SK-N-SH treated with all-trans-retinoic acid at 6 μM for 48 hours (cell line): Measurements from ENCODE around the gene ENGASE.

ENCODE experiments used
- CREB5 ChIP-seq: fragments of 250-450 bp; sonication (Bioruptor Pico); IDR thresholded peaks from 2 replicates; pipeline ENCODE4 v1.5.1; 2020; ENCODE audit warnings: low read depth, mild to moderate bottlenecking, moderate library complexity
- CSDC2 ChIP-seq: fragments of 250-450 bp; sonication (Bioruptor Pico); IDR thresholded peaks from 2 replicates; pipeline ENCODE4 v1.5.0; 2020; ENCODE audit warnings: mild to moderate bottlenecking, moderate library complexity
- ESRRG ChIP-seq: fragments of 250-450 bp; sonication (Bioruptor Pico); IDR thresholded peaks from 2 replicates; pipeline ENCODE4 v1.6.1; 2021; ENCODE audit warnings: mild to moderate bottlenecking
- ISL1 ChIP-seq: fragments of 250-450 bp; sonication (Bioruptor Pico); IDR thresholded peaks from 2 replicates; pipeline ENCODE4 v2.1.2; 2022; ENCODE audit warnings: mild to moderate bottlenecking, moderate library complexity
- PATZ1 ChIP-seq: fragments of 250-450 bp; sonication (Bioruptor Pico); IDR thresholded peaks from 2 replicates; pipeline ENCODE4 v1.8.0; 2020; ENCODE audit warnings: mild to moderate bottlenecking, moderate library complexity, borderline replicate concordance
- PPARA ChIP-seq: fragments of 250-450 bp; sonication (Bioruptor Pico); IDR thresholded peaks from 2 replicates; pipeline ENCODE4 v1.5.0; 2020; ENCODE audit warnings: mild to moderate bottlenecking, borderline replicate concordance
- TCF4 ChIP-seq: fragments of 250-450 bp; sonication (Bioruptor Pico); IDR thresholded peaks from 2 replicates; pipeline ENCODE4 v1.8.0; 2021; ENCODE audit warnings: mild to moderate bottlenecking, moderate library complexity, borderline replicate concordance
- ZFP3 ChIP-seq: fragments of 250-450 bp; sonication (Bioruptor Pico); IDR thresholded peaks from 2 replicates; pipeline ENCODE4 v1.5.0; 2020; ENCODE audit warnings: mild to moderate bottlenecking, moderate library complexity
- ZNF565 ChIP-seq: fragments of 450-650 bp; formaldehyde crosslinking; conservative IDR thresholded peaks from 2 replicates; pipeline ENCODE4 v1.5.0; 2020; ENCODE audit warnings: low read depth, mild to moderate bottlenecking, moderate library complexity
- ZNF70 ChIP-seq: fragments of 450-650 bp; formaldehyde crosslinking; IDR thresholded peaks from 2 replicates; pipeline ENCODE4 v1.5.0; 2020; ENCODE audit warnings: mild to moderate bottlenecking, moderate library complexity

- TF ChIP-seq ZNF70 (CRISPR knock-in tag) = no peak
- TF ChIP-seq ZFP3 = no peak
- TF ChIP-seq ZNF565 (CRISPR knock-in tag) = no peak
- TF ChIP-seq CREB5 (CRISPR knock-in tag) = no peak
- TF ChIP-seq ISL1 (CRISPR knock-in tag) = no peak
- TF ChIP-seq ESRRG (CRISPR knock-in tag) = no peak
- TF ChIP-seq TCF4 (CRISPR knock-in tag) = no peak
- no peak for TF ChIP-seq PATZ1 (CRISPR knock-in tag)
- TF ChIP-seq CSDC2 (CRISPR knock-in tag) = no peak
- TF ChIP-seq PPARA (CRISPR knock-in tag) = no peak
These were observed 49.5 kb upstream of the ENGASE start for GRCh38 chr17:79024901-79025737.
